Thoracic aorta (tissue), 2 donors: ENCODE data around the gene DCP1B. TPM values are rescaled to one million over a fixed set of nuclear protein-coding genes. Genes with fewer than 3 reads are reported as not detected.

Experiments
- ATAC-seq: fragments of 150-250 bp; one replicate; pipeline ENCODE4 v1.8.0; 2017; ENCODE audit warnings: low read depth; ENCODE audit not compliant: insufficient number of reproducible peaks, low FRiP score
- DNase-seq: peaks from one replicate; pipeline ENCODE4 v3.0.0-alpha.2; 2020; ENCODE audit warnings: low spot score
- H3K27ac ChIP-seq, 2 donors: fragments of 200-600 bp; sonication (generic); 1 replicate in 1 of 2; 2 replicates in 1 of 2; pipeline ENCODE4 v1.5.1; 2016; ENCODE audit warnings: mild to moderate bottlenecking in 2 of 2, moderate library complexity in 2 of 2
- H3K27me3 ChIP-seq: fragments of 200-600 bp; sonication (generic); replicated peaks from 2 replicates; pipeline ENCODE4 v1.6.0; 2016; ENCODE audit warnings: mild to moderate bottlenecking; ENCODE audit not compliant: insufficient read depth
- H3K36me3 ChIP-seq: fragments of 200-600 bp; sonication (generic); one replicate; pipeline ENCODE4 v1.5.1; 2016
- H3K4me1 ChIP-seq, 2 donors: fragments of 200-600 bp; sonication (generic); 1 replicate in 1 of 2; 2 replicates in 1 of 2; pipeline versions ENCODE4 v1.5.1 to v1.6.0; 2016; ENCODE audit warnings: low read depth in 2 of 2, mild to moderate bottlenecking in 1 of 2; ENCODE audit not compliant: control insufficient read depth in 1 of 2
- H3K4me3 ChIP-seq: fragments of 200-600 bp; sonication (generic); 2 replicates; pipeline ENCODE4 v1.5.1; 2016; ENCODE audit warnings: mild to moderate bottlenecking
- H3K9me3 ChIP-seq: fragments of 200-600 bp; sonication (generic); 2 replicates; pipeline ENCODE4 v1.5.1; 2016
- total RNA-seq, 2 donors: library from RNA; depleted of rRNA; stranded (reverse); fragments of >200 nt; gene quantifications; one replicate each; pipeline versions ENCODE4 v1.1.0 to v1.2.3, GENCODE V29; 2016
- TF ChIP-seq, protein P1 (sequence below): fragments of 200-600 bp; sonication (generic); IDR thresholded peaks from one replicate; pipeline ENCODE4 v1.5.1; 2019; ENCODE audit warnings: antibody characterized with exemption

Gene DCP1B
- total RNA-seq, 2 donors from 2014 or later = 16.6 to 19.5 TPM

DNA sequence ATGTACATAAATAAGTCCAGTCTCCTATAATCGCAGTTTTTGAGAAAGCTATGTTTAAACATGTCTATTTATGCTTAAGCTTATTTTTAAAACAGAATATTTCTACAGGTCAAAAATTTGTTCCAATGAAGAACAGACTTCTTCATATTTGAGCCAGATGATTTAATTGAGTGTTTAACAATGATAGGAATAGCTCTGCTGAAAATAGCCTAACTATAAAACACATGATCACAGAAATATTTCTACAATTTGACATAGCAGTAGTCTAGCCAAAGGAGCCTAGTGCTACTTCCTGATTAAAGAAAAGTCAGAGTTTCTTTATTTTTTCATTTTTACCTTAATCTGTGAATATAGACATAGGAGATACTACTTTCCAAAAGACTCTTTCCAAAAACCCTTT lies 29.4 kb downstream of the DCP1B start:
- TF ChIP-seq, protein P1, sequence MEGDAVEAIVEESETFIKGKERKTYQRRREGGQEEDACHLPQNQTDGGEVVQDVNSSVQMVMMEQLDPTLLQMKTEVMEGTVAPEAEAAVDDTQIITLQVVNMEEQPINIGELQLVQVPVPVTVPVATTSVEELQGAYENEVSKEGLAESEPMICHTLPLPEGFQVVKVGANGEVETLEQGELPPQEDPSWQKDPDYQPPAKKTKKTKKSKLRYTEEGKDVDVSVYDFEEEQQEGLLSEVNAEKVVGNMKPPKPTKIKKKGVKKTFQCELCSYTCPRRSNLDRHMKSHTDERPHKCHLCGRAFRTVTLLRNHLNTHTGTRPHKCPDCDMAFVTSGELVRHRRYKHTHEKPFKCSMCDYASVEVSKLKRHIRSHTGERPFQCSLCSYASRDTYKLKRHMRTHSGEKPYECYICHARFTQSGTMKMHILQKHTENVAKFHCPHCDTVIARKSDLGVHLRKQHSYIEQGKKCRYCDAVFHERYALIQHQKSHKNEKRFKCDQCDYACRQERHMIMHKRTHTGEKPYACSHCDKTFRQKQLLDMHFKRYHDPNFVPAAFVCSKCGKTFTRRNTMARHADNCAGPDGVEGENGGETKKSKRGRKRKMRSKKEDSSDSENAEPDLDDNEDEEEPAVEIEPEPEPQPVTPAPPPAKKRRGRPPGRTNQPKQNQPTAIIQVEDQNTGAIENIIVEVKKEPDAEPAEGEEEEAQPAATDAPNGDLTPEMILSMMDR = no peak
- H3K4me3 ChIP-seq = no peak overlapping the region
- no peaks in the 10 kb centered on the region for H3K9me3 ChIP-seq
- no peak for ATAC-seq
- peaks cover 69 to 86% of the 10 kb centered on the region in 2 donors for H3K4me1 ChIP-seq
- H3K27me3 ChIP-seq = no peaks in the 10 kb centered on the region
- no peak for DNase-seq
- H3K36me3 ChIP-seq = no peaks in the 10 kb centered on the region
- H3K27ac ChIP-seq = peak overlapping the region; percentile 78 to 95

DNA sequence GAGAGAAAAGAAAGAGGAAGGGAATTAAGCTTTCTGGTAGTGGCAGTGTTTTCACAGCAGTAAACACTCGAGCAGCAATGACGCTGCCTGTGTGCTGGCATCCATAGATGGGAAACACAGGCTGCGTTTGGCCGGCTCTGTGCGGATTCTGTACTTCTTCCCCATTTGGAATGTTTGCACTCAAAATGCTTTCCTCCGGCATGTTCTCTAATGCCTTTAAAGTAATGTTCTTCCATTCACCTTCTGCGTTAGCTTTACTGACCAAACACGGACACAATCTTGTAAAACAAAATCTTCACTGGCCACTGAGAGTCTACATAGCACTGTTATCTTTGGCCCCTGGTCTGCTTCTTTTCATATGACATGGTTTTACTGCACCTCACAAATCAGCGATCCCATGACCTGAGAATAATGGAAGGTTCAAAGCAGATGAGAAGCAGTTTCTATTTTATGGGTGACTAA lies 31.4 kb downstream of the DCP1B start:
- DNase-seq = no peak
- peak; percentile 38 for ATAC-seq
- Histone ChIP-seq H3K9me3 (no peaks in the 10 kb centered on the region), H3K27me3 (no peaks in the 10 kb centered on the region), H3K36me3 (no peaks in the 10 kb centered on the region), H3K4me3 (peak overlapping the region; percentile 54), H3K27ac (peak overlapping the region; percentile 78 to 95), H3K4me1 (peaks cover 67 to 86% of the 10 kb centered on the region in 2 donors)
- TF ChIP-seq, protein P1 = no peak

DNA sequence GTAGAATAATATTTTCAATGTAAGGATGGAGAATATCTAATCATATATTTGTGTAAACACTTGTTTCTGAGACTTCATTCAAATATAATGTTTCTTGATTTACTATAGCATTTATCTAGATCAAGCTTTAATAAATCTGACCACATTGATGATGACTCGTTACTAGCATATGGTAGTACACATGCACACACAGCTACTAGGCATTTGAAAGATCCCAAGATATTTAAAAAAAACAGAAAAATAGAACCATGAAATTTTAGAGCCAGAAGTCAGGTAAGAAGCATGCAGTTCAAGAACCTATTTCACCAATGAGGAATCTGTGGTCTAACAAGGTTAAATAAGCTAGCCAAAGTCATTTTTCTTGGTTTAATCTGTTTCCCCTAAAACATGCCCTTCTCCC lies 32.0 kb downstream of the DCP1B start:
- Histone ChIP-seq H3K4me3 (peak overlapping the region; percentile 54), H3K9me3 (no peaks in the 10 kb centered on the region), H3K27ac (peak overlapping the region; percentile 78 to 95), H3K36me3 (no peaks in the 10 kb centered on the region), H3K4me1 (peaks cover 61 to 80% of the 10 kb centered on the region in 2 donors), H3K27me3 (no peaks in the 10 kb centered on the region)
- ATAC-seq (no peak), DNase-seq (no peak)
- TF ChIP-seq, protein P1 = no peak

DNA sequence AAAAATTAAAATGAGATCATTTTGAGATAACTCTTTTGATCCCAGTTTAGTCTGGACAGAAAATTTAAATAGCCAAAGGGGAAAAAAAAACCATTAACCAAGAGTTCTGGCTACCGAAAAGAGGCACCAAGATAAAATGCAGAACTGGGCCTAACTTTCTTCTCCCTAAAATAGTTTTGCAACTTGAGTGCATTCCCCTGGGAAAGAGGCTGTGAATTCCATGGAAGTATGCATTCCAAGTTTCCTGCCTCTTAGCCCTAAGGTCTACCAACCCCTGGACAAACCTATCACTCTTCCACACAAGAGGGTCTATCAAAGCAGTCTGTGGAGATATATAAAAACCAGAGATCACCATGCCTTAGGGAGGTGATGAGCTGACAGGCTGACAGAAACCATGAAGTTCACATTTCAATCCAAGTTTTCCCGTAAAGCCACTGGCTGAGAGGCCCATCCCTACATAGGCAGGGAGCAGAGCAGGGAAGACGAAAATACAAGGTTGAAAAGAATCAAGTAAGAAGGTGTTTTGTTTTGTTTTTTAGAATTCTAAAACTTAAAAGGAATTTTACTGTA lies 33.8 kb downstream of the DCP1B start:
- Histone ChIP-seq H3K36me3 (peaks cover 6% of the 10 kb centered on the region), H3K27ac (peak overlapping the region; percentile 67 to 95), H3K4me3 (no peak overlapping the region), H3K27me3 (no peaks in the 10 kb centered on the region), H3K4me1 (peaks cover 48 to 66% of the 10 kb centered on the region in 2 donors), H3K9me3 (no peaks in the 10 kb centered on the region)
- TF ChIP-seq, protein P1 = no peak
- no peak for ATAC-seq
- no peak for DNase-seq

DNA sequence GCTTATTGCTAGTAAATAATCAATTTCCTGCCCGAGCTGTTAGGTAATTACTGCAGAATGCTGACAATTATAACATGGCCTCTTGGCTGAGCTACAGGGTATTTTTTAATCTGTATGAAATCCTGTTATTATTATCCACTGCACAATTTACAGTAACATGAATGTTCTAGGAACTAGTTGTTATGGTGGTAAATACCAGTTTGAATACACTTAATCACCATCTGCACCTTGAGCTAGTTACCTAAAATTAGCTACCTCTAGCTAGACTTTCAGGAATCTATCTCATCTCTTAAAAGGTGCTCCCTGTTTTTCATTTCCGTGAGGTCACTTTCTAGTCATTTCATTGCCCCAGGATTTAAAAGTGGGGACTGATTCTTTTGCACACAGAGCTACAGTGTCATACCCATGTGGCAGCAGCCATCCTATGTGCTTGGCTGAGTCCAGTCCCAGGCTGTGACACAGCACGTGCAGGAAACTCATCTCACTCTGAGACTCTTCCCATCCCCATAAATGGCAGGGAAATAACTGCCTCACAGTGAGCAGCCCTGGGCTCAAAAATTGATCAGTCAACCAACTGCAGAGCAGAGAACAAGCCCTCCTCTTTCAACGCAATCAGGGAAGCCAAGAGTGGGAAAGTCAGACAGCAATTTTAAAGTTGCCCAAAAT lies 37.6 kb downstream of the DCP1B start:
- ATAC-seq = no peak
- no peaks in the 10 kb centered on the region for H3K9me3 ChIP-seq
- peaks cover 24 to 29% of the 10 kb centered on the region in 2 donors for H3K4me1 ChIP-seq
- H3K27ac ChIP-seq = no peak overlapping the region
- H3K36me3 ChIP-seq = peaks cover 8% of the 10 kb centered on the region
- no peak for DNase-seq
- TF ChIP-seq, protein P1 = no peak
- H3K4me3 ChIP-seq = no peak overlapping the region
- H3K27me3 ChIP-seq = no peaks in the 10 kb centered on the region
